HEK293 (cell line): ENCODE data around the gene SLC22A31.

Experiments used
- CTCF ChIA-PET: fragments of 350-600 bp; formaldehyde crosslinking; extraction: SDS; loops from one replicate; lab custom pipeline; 2021; ENCODE audit warnings: antibody characterized with exemption; lab: Yijun Ruan, JAX
- POLR2A ChIA-PET: fragments of 300-600 bp; formaldehyde crosslinking; extraction: SDS; loops from one replicate; lab custom pipeline; 2020; ENCODE audit warnings: antibody characterized with exemption, inconsistent platforms; lab: Yijun Ruan, JAX
- H3K27ac ChIP-seq: fragments of 200-500 bp; sonication (Bioruptor generic); 2 replicates; pipeline ENCODE4 v1.5.1; 2014; ENCODE audit warnings: low read depth, low read length, control low read depth, inconsistent platforms; ENCODE audit errors: extremely low read depth
- H3K36me3 ChIP-seq, 2 experiments: fragments of 200-500 bp in 1 of 2; sonication (Bioruptor generic) in 1 of 2; 1 replicate in 1 of 2; 2 replicates in 1 of 2; pipeline ENCODE4 v1.5.1; 2014 to 2017; ENCODE audit warnings: inconsistent platforms in 2 of 2, low read length in 2 of 2; ENCODE audit not compliant: control insufficient read depth in 2 of 2, insufficient read depth in 1 of 2
- H3K4me1 ChIP-seq: fragments of 200-500 bp; sonication (Bioruptor generic); 2 replicates; pipeline ENCODE4 v1.5.1; 2014; ENCODE audit warnings: mild to moderate bottlenecking, low read length, inconsistent platforms; ENCODE audit not compliant: control insufficient read depth, insufficient read depth
- H3K4me3 ChIP-seq: 2 replicates; pipeline ENCODE4 v1.5.1; 2011; ENCODE audit warnings: low read depth, mild to moderate bottlenecking, control low read depth, low read length, moderate library complexity
- H3K9me3 ChIP-seq: fragments of 200-500 bp; sonication (Bioruptor generic); 2 replicates; pipeline ENCODE4 v1.5.1; 2014; ENCODE audit warnings: low read depth, low read length, inconsistent platforms; ENCODE audit not compliant: control insufficient read depth, insufficient read depth
- GLI4 ChIP-seq: fragments of 450-650 bp; formaldehyde crosslinking; IDR thresholded peaks from 2 replicates; pipeline ENCODE4 v1.5.1; 2016; ENCODE audit warnings: missing biosample characterization, missing genetic modification characterization
- HOXA7 ChIP-seq: sonication (generic); formaldehyde crosslinking; IDR thresholded peaks from 2 replicates; pipeline ENCODE4 v1.8.1; 2022; ENCODE audit warnings: missing genetic modification reagents, borderline replicate concordance
- KLF17 ChIP-seq: fragments of 450-650 bp; formaldehyde crosslinking; IDR thresholded peaks from 2 replicates; pipeline ENCODE4 v1.5.1; 2016; ENCODE audit warnings: missing biosample characterization, missing genetic modification characterization
- SALL2 ChIP-seq: fragments of 450-650 bp; formaldehyde crosslinking; IDR thresholded peaks from 2 replicates; pipeline ENCODE4 v1.5.0; 2017; ENCODE audit warnings: missing biosample characterization, mild to moderate bottlenecking, missing genetic modification characterization, borderline replicate concordance
- TSHZ1 ChIP-seq: fragments of 450-650 bp; formaldehyde crosslinking; IDR thresholded peaks from 2 replicates; pipeline ENCODE4 v1.5.1; 2016; ENCODE audit warnings: missing biosample characterization, missing genetic modification characterization, borderline replicate concordance
- ZNF112 ChIP-seq: fragments of 450-650 bp; formaldehyde crosslinking; IDR thresholded peaks from 2 replicates; pipeline ENCODE4 v1.5.0; 2017; ENCODE audit warnings: missing biosample characterization, missing genetic modification characterization
- ZNF140 ChIP-seq: fragments of 450-650 bp; formaldehyde crosslinking; IDR thresholded peaks from 2 replicates; pipeline ENCODE4 v1.5.1; 2016; ENCODE audit warnings: missing biosample characterization, missing genetic modification characterization
- ZNF155 ChIP-seq: fragments of 450-650 bp; formaldehyde crosslinking; IDR thresholded peaks from 2 replicates; pipeline ENCODE4 v1.5.1; 2016; ENCODE audit warnings: missing biosample characterization, missing genetic modification characterization
- ZNF18 ChIP-seq: fragments of 450-650 bp; formaldehyde crosslinking; IDR thresholded peaks from 2 replicates; pipeline ENCODE4 v1.5.1; 2016; ENCODE audit warnings: missing biosample characterization, missing genetic modification characterization
- ZNF302 ChIP-seq: fragments of 450-650 bp; formaldehyde crosslinking; IDR thresholded peaks from 2 replicates; pipeline ENCODE4 v1.5.1; 2016; ENCODE audit warnings: missing biosample characterization, missing genetic modification characterization, low read depth
- ZNF311 ChIP-seq: fragments of 450-650 bp; formaldehyde crosslinking; IDR thresholded peaks from 2 replicates; pipeline ENCODE4 v1.5.1; 2017; ENCODE audit warnings: missing biosample characterization, missing genetic modification characterization, borderline replicate concordance
- ZNF324 ChIP-seq: fragments of 450-650 bp; formaldehyde crosslinking; IDR thresholded peaks from 2 replicates; pipeline ENCODE4 v1.5.1; 2016; ENCODE audit warnings: missing biosample characterization, missing genetic modification characterization
- ZNF354C ChIP-seq: fragments of 450-650 bp; formaldehyde crosslinking; IDR thresholded peaks from 2 replicates; pipeline ENCODE4 v1.5.1; 2016; ENCODE audit warnings: missing biosample characterization, missing genetic modification characterization, low read depth, borderline replicate concordance
- ZNF391 ChIP-seq: fragments of 450-650 bp; formaldehyde crosslinking; IDR thresholded peaks from 2 replicates; pipeline ENCODE4 v1.5.1; 2016; ENCODE audit warnings: low read depth, missing biosample characterization, missing genetic modification characterization, borderline replicate concordance
- ZNF488 ChIP-seq: fragments of 450-650 bp; formaldehyde crosslinking; IDR thresholded peaks from 2 replicates; pipeline ENCODE4 v1.5.1; 2016; ENCODE audit warnings: missing biosample characterization, missing genetic modification characterization
- ZNF548 ChIP-seq: fragments of 450-650 bp; formaldehyde crosslinking; IDR thresholded peaks from 2 replicates; pipeline ENCODE4 v1.5.1; 2016; ENCODE audit warnings: missing biosample characterization, missing genetic modification characterization
- ZNF558 ChIP-seq: fragments of 450-650 bp; formaldehyde crosslinking; IDR thresholded peaks from 2 replicates; pipeline ENCODE4 v1.5.1; 2016; ENCODE audit warnings: missing biosample characterization, missing genetic modification characterization
- ZNF561 ChIP-seq: fragments of 450-650 bp; IDR thresholded peaks from 2 replicates; pipeline ENCODE4 v1.5.1; 2018; ENCODE audit warnings: missing biosample characterization, missing genetic modification characterization, borderline replicate concordance
- ZNF639 ChIP-seq: fragments of 450-650 bp; formaldehyde crosslinking; IDR thresholded peaks from 2 replicates; pipeline ENCODE4 v1.5.1; 2016; ENCODE audit warnings: missing biosample characterization, missing genetic modification characterization
- ZNF747 ChIP-seq: fragments of 450-650 bp; formaldehyde crosslinking; IDR thresholded peaks from 2 replicates; pipeline ENCODE4 v1.5.1; 2016; ENCODE audit warnings: missing biosample characterization, missing genetic modification characterization
- ZNF76 ChIP-seq: fragments of 450-650 bp; formaldehyde crosslinking; IDR thresholded peaks from 2 replicates; pipeline ENCODE4; 2016; ENCODE audit warnings: low read depth, missing biosample characterization, missing genetic modification characterization, borderline replicate concordance
- ZNF776 ChIP-seq: fragments of 450-650 bp; formaldehyde crosslinking; IDR thresholded peaks from 2 replicates; pipeline ENCODE4 v1.5.0; 2017; ENCODE audit warnings: missing biosample characterization, missing genetic modification characterization, borderline replicate concordance
- ZNF791 ChIP-seq: fragments of 450-650 bp; formaldehyde crosslinking; IDR thresholded peaks from 2 replicates; pipeline ENCODE4 v1.5.1; 2016; ENCODE audit warnings: missing biosample characterization, missing genetic modification characterization
- ZNF830 ChIP-seq: fragments of 450-650 bp; IDR thresholded peaks from 2 replicates; pipeline ENCODE4 v1.5.0; 2018; ENCODE audit warnings: missing biosample characterization, missing genetic modification characterization, low read depth, mild to moderate bottlenecking, moderate library complexity
- ZSCAN23 ChIP-seq: fragments of 450-650 bp; formaldehyde crosslinking; IDR thresholded peaks from 2 replicates; pipeline ENCODE4 v1.5.1; 2016; ENCODE audit warnings: missing biosample characterization, missing genetic modification characterization
- ZSCAN4 ChIP-seq: fragments of 450-650 bp; formaldehyde crosslinking; IDR thresholded peaks from 2 replicates; pipeline ENCODE4 v1.5.1; 2017; ENCODE audit warnings: missing biosample characterization, missing genetic modification characterization
- TF ChIP-seq, protein P1 (sequence below): fragments of 450-650 bp; formaldehyde crosslinking; IDR thresholded peaks from 2 replicates; pipeline ENCODE4 v1.5.1; 2017; ENCODE audit warnings: missing biosample characterization, mild to moderate bottlenecking, missing genetic modification characterization, moderate library complexity

The SLC22A31 gene

DNA sequence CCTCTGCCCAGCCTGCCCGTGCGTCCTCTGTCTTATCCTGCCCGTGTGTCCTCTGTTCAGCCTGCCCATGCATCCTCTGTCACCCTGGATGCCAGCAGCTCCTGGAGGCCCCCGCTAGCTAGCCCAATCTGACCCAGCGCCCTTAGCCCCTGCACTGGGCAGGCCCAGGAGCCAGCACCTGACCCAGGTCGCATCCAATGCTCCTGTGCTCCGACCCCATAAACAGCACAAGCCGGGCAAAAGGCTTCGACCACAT lies 15.7 kb downstream of the SLC22A31 start:
- ChIA-PET CTCF (no interaction called here), POLR2A (no interaction called here)
- no peaks in the 10 kb centered on the region for H3K9me3 ChIP-seq
- TF ChIP-seq ZNF558 (tag by site-specific recombination) (no peak), ZSCAN23 (tag by site-specific recombination) (no peak), ZNF112 (no peak), GLI4 (no peak), SALL2 (tag by site-specific recombination) (no peak), ZNF18 (no peak), ZNF155 (tag by site-specific recombination) (no peak), ZNF311 (no peak), ZNF354C (no peak), ZSCAN4 (tag by site-specific recombination) (no peak), ZNF747 (tag by site-specific recombination) (no peak), ZNF561 (tag by site-specific recombination) (no peak), ZNF324 (tag by site-specific recombination) (no peak), ZNF776 (no peak), ZNF639 (no peak), HOXA7 (CRISPR knock-in tag) (no peak), ZNF830 (tag by site-specific recombination) (no peak), ZNF391 (tag by site-specific recombination) (no peak), ZNF488 (no peak)
- TF ChIP-seq, protein P1, sequence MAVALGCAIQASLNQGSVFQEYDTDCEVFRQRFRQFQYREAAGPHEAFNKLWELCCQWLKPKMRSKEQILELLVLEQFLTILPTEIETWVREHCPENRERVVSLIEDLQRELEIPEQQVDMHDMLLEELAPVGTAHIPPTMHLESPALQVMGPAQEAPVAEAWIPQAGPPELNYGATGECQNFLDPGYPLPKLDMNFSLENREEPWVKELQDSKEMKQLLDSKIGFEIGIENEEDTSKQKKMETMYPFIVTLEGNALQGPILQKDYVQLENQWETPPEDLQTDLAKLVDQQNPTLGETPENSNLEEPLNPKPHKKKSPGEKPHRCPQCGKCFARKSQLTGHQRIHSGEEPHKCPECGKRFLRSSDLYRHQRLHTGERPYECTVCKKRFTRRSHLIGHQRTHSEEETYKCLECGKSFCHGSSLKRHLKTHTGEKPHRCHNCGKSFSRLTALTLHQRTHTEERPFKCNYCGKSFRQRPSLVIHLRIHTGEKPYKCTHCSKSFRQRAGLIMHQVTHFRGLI: no peak
- H3K27ac ChIP-seq: no peak overlapping the region
- no peaks in the 10 kb centered on the region for H3K4me1 ChIP-seq
- H3K4me3 ChIP-seq: no peak overlapping the region
- no peaks in the 10 kb centered on the region for H3K36me3 ChIP-seq

GRCh38 chr16:89183975-89184676 lies 16.2 kb downstream of the SLC22A31 start:
- Histone ChIP-seq H3K27ac (no peak overlapping the region), H3K4me3 (no peak overlapping the region), H3K36me3 (no peaks in the 10 kb centered on the region), H3K4me1 (no peaks in the 10 kb centered on the region), H3K9me3 (no peaks in the 10 kb centered on the region)
- ChIA-PET CTCF (no interaction called here), POLR2A (no interaction called here)
- no peak for TF ChIP-seq ZNF140 (tag by site-specific recombination)
- no peak for TF ChIP-seq TSHZ1
- no peak for TF ChIP-seq ZNF791
- TF ChIP-seq KLF17 (tag by site-specific recombination): no peak
- TF ChIP-seq ZNF76 (tag by site-specific recombination): no peak
- no peak for TF ChIP-seq ZNF302 (tag by site-specific recombination)
- TF ChIP-seq ZNF548 (tag by site-specific recombination): no peak
